GM21360 (cell line): Measurements from ENCODE around the gene FAM221A.
"Not testable (repeated sequence)": the region's sequence is repeated elsewhere in the genome, so short reads cannot be mapped to it uniquely, and the experiment has no call there.

Experiments
- ATAC-seq: cut with Tn5 transposase; IDR thresholded peaks from one replicate; pipeline ENCODE4 v1.9.1; 2021; ENCODE audit warnings: mild to moderate bottlenecking, moderate library complexity; ENCODE audit not compliant: unreplicated experiment

The FAM221A gene

GRCh38 chr7:23679898-23680413 lies at the start of gene FAM221A:
Gene FAM221A (plus strand): TSS chr7:23680199. CDS start chr7:23680219, 20 bp downstream.
- ATAC-seq = peak; percentile 99

GRCh38 chr7:23633417-23633816 lies 46.6 kb upstream of the FAM221A start:
- ATAC-seq = no peak

GRCh38 chr7:23645822-23646221 lies 34.2 kb upstream of the FAM221A start:
- no peak for ATAC-seq

- no peak for ATAC-seq
Measured at GRCh38 chr7:23653942-23654341, 26.1 kb upstream of the FAM221A start.

- ATAC-seq = no peak
Measured at GRCh38 chr7:23654508-23654907, 25.5 kb upstream of the FAM221A start.

GRCh38 chr7:23655433-23655832 lies 24.6 kb upstream of the FAM221A start:
- ATAC-seq = no peak

- no peak for ATAC-seq
Measured at GRCh38 chr7:23658831-23659427, 21.1 kb upstream of the FAM221A start.

- ATAC-seq = no peak
Measured at GRCh38 chr7:23661385-23661784, 18.6 kb upstream of the FAM221A start.

- ATAC-seq = no peak
Measured at GRCh38 chr7:23662124-23662983, 17.6 kb upstream of the FAM221A start.

- ATAC-seq = no peak
Measured at GRCh38 chr7:23662984-23663313, 17.1 kb upstream of the FAM221A start.

- ATAC-seq = no peak
Measured at GRCh38 chr7:23664122-23664521, 15.9 kb upstream of the FAM221A start.

GRCh38 chr7:23672033-23672432 lies 8.0 kb upstream of the FAM221A start:
- no peak for ATAC-seq

- no peak for ATAC-seq
Measured at GRCh38 chr7:23680414-23681405, 711 bp downstream of the FAM221A start.

GRCh38 chr7:23684041-23684440 lies 4.0 kb downstream of the FAM221A start:
- not testable (repeated sequence) for ATAC-seq

GRCh38 chr7:23685731-23686130 lies 5.7 kb downstream of the FAM221A start:
- ATAC-seq = no peak

GRCh38 chr7:23687011-23687410 lies 7.0 kb downstream of the FAM221A start:
- ATAC-seq = no peak

GRCh38 chr7:23689165-23689564 lies 9.2 kb downstream of the FAM221A start:
- no peak for ATAC-seq

GRCh38 chr7:23691320-23691719 lies 11.3 kb downstream of the FAM221A start:
- no peak for ATAC-seq

GRCh38 chr7:23693224-23693623 lies 13.2 kb downstream of the FAM221A start:
- ATAC-seq = no peak

- peak; percentile 64 for ATAC-seq
Measured at GRCh38 chr7:23696916-23697441, 17.0 kb downstream of the FAM221A start.

- ATAC-seq = no peak
Measured at GRCh38 chr7:23698822-23699221, 18.8 kb downstream of the FAM221A start.
